Right lung (tissue), 5 donors: ENCODE data around the gene GGTA1. TPM values are rescaled to one million over a fixed set of nuclear protein-coding genes. Genes with fewer than 3 reads are reported as not detected.

Experiments
- polyA plus RNA-seq, 5 donors: library from polyadenylated mRNA; unstranded; fragments of 120-200 nt; gene quantifications; one replicate each; pipeline versions ENCODE4 v1.2.1 to v1.2.3, GENCODE V29; 2013; ENCODE audit warnings: inconsistent platforms in 1 of 5, low replicate concordance in 1 of 5; ENCODE audit not compliant: insufficient read length in 5 of 5, insufficient read depth in 1 of 5

Gene GGTA1
- polyA plus RNA-seq, 5 donors: 6.8 to 9.5 (median 7.6) TPM

Other genes starting within 250 kb of the GGTA1 start
- gene GSN, start 231.7 kb downstream of the GGTA1 start, polyA plus RNA-seq: 10 to 100 TPM; 40.8 to 67.9 (median 49.2) TPM
- gene STOM, start 129.6 kb downstream of the GGTA1 start, polyA plus RNA-seq: 100 to 1,000 TPM in 3 of 5 donors, 10 to 100 TPM in 2; 97.4 to 131 (median 108) TPM
- gene DAB2IP, start 151.8 kb upstream of the GGTA1 start, polyA plus RNA-seq: 10 to 100 TPM; 22.9 to 34.5 (median 28.3) TPM